Pancreas (tissue), 10 donors: ENCODE measurements around the gene MDM1. TPM values are rescaled to one million over a fixed set of nuclear protein-coding genes. Genes with fewer than 3 reads are reported as not detected.

Experiments used
- ATAC-seq, 4 donors: fragments of 200-7000 bp; cut with Tn5 transposase; one replicate each; pipeline versions ENCODE4 v1.8.0 to v1.9.1; 2020; ENCODE audit warnings: mild to moderate bottlenecking in 4 of 4, moderate library complexity in 4 of 4
- DNase-seq, 6 donors: peaks; one replicate each; pipeline ENCODE4 v3.0.0-alpha.2; 2020
- FAIRE-seq: peaks from 2 replicates; lab custom pipeline; 2012; peaks lifted over from hg19 to GRCh38; lab: Jason Lieb, UNC
- H3K27ac ChIP-seq, 4 donors: fragments of 200-600 bp; sonication (generic); 1 replicate in 3 of 4; 2 replicates in 1 of 4; pipeline versions ENCODE4 v1.5.0 to v1.8.0; 2020
- H3K27me3 ChIP-seq, 4 donors: fragments of 200-600 bp; one replicate each; pipeline ENCODE4 v1.8.0; 2021
- H3K36me3 ChIP-seq, 3 donors: fragments of 200-600 bp; sonication (generic) in 1 of 3; one replicate each; pipeline versions ENCODE4 v1.5.0 to v1.8.0; 2020 to 2021
- H3K4me1 ChIP-seq, 3 donors: fragments of 200-600 bp; one replicate each; pipeline ENCODE4 v1.8.0; 2021
- H3K4me3 ChIP-seq, 4 donors: fragments of 200-600 bp; sonication (generic) in 2 of 4; one replicate each; pipeline versions ENCODE4 v1.5.0 to v1.8.0; 2020 to 2021
- H3K9me3 ChIP-seq, 4 donors: fragments of 200-600 bp; one replicate each; pipeline ENCODE4 v1.8.0; 2021
- WGBS, 2 donors: extraction: QIAGEN DNeasy Blood & Tissue Kit; methylation state at CpG; one replicate each; pipeline ENCODE4 v1.1.7; 2013; 5-methylcytosine and 5-hydroxymethylcytosine counted together
- intact Hi-C, 3 donors: fragments of 100-400 bp; cut with DNase I; formaldehyde crosslinking; loops; one replicate each; pipeline versions ENCODE4 v1.11.1 to v1.14.2; 2022
- polyA plus RNA-seq, 2 donors: library from polyadenylated mRNA; stranded (reverse); fragments of 200-250 nt; gene quantifications; one replicate each; pipeline ENCODE4 v1.2.3, GENCODE V29; 2013
- total RNA-seq, 6 donors: library from RNA; stranded (reverse); fragmentation: NEBNext Ultra II Directional in 4 of 6; extraction: Animal tissue kit (Norgen Biotek cat#: 25700) in 4 of 6; gene quantifications; one replicate each; pipeline versions ENCODE4 v1.2.1 to v1.2.4, GENCODE V29; 2021 to 2023
- TF ChIP-seq, protein P1 (sequence below), 4 donors: fragments of 200-600 bp; sonication (generic) in 3 of 4; IDR thresholded peaks; one replicate each; pipeline versions ENCODE4 v1.5.0 to v1.8.0; 2021; ENCODE audit warnings: antibody characterized with exemption in 4 of 4
- donor health status: healthy with polysubstance abuse.
- donor health status: DM: no; HTN: no; CAD: no; lungs with moderate emphysema.
- donor health status: DM: no; HTN: no; CAD: no.
- donor health status: control.
- donor health status: control.
- donor health status: Bipolar disorder and iron deficiency.
- donor health status: DM: yes; HTN: yes; CAD: no.
- donor health status: DM: no; HTN: no; CAD: no.
- donor health status: DM: no; HTN: no; CAD: no.
- donor health status: DM: yes; HTN: yes; CAD: no.

The MDM1 gene
- total and polyA plus RNA-seq, 8 donors, result 3.4 to 10.4 (median 5.2) TPM

DNA sequence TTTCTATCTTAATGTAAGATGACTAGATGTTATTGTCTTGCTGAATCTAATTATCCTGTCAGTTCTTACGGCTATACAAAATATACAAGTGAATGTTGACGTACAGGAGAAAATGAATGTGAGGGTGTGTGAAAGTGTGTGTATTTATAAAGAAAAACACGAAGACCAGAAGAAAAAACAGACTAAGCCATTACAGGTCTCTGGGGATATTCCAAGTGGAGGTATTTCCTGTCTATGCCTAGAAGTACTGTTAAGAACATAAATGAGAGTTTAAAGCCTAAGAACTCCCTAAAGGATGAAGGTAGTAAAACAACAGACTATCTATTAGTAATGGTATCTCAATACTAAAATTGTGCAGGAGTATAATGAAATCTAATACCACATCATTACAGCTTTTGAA is 7.6 kb downstream of the MDM1 start:
- FAIRE-seq (no peak), ATAC-seq (no peak), DNase-seq (no peak)
- no peak overlapping the region for H3K27ac ChIP-seq
- TF ChIP-seq, protein P1, sequence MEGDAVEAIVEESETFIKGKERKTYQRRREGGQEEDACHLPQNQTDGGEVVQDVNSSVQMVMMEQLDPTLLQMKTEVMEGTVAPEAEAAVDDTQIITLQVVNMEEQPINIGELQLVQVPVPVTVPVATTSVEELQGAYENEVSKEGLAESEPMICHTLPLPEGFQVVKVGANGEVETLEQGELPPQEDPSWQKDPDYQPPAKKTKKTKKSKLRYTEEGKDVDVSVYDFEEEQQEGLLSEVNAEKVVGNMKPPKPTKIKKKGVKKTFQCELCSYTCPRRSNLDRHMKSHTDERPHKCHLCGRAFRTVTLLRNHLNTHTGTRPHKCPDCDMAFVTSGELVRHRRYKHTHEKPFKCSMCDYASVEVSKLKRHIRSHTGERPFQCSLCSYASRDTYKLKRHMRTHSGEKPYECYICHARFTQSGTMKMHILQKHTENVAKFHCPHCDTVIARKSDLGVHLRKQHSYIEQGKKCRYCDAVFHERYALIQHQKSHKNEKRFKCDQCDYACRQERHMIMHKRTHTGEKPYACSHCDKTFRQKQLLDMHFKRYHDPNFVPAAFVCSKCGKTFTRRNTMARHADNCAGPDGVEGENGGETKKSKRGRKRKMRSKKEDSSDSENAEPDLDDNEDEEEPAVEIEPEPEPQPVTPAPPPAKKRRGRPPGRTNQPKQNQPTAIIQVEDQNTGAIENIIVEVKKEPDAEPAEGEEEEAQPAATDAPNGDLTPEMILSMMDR (IDR thresholded peaks at IDR 0.05), result no peak
- 80 to 89% methylated on average over 3 of the region's 3 CpGs for WGBS, 2 donors
- H3K4me3 ChIP-seq, result no peak overlapping the region
- H3K9me3 ChIP-seq, result no peaks in the 10 kb centered on the region
- intact Hi-C loops, result no loop called here
- H3K36me3 ChIP-seq, result peaks cover 0 to 6% (median 0%) of the 10 kb centered on the region in 3 donors
- H3K4me1 ChIP-seq, result no peaks in the 10 kb centered on the region
- no peaks in the 10 kb centered on the region for H3K27me3 ChIP-seq

DNA sequence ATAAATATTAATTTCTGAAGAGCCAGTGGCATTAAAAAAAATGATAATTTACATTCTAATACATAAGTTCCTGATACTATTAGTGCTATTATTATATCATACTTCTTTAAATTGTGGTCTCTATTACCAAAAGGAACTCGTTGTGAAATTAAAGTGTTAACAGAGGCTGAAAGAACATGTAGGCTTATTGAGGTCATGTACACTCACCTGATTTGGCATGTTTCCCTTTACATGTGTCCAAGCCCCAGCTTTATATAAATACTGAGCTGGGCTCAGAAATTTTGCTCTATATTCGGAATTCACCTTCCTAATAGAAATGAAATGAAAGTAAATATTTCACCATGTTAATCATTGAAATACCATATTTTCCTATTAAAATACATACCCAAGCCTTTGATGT is 11.0 kb downstream of the MDM1 start:
- intact Hi-C loops, result no loop called here
- TF ChIP-seq, protein P1 (IDR thresholded peaks at IDR 0.05), result no peak
- FAIRE-seq (no peak), ATAC-seq (peak; percentile 57 to 82 (median 72)), DNase-seq (no peak)
- Histone ChIP-seq H3K27me3 (no peaks in the 10 kb centered on the region), H3K9me3 (no peaks in the 10 kb centered on the region), H3K4me1 (no peaks in the 10 kb centered on the region), H3K27ac (no peak overlapping the region), H3K4me3 (no peak overlapping the region), H3K36me3 (no peaks in the 10 kb centered on the region)
- WGBS, 2 donors, result 35 to 40% methylated on average over 2 of the region's 2 CpGs

DNA sequence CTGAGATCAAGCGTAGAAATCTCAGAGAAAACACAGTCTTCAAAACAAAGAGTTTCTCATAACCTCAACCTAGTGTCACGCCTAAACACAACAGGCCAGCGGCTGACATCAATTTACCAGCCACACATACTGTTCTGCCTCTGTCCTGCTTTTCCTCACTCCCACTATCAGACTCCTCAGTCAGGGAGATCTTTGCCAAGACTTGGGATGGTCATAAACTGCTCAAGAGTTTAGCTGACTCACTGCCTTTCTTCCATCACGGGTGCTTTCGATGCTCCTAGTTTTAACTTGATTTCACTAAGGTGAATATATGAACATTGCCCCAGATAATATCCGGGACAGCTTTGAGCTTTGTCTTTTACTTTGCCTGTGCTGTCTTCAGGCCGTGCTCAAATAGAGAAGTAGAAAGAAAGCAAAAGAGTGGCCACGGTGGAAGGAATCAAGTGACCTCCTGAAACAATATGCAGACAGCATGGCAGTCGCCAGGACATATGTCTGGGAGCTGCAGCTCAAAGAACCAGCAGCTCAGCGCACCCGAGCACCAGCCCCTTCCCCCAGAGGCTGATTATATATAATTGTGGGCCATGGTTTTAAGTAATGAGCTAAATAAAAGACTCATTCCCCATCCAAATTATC is 12.1 kb downstream of the MDM1 start:
- TF ChIP-seq, protein P1 (IDR thresholded peaks at IDR 0.05), result no peak
- H3K9me3 ChIP-seq, result no peaks in the 10 kb centered on the region
- 78 to 85% methylated on average over 11 of the region's 11 CpGs for WGBS, 2 donors
- intact Hi-C loops, result loop anchor here in 2 of 3 donors (5.0 to 10.0 kb wide), 2 partner anchors 95 to 98 kb away; partner anchors contain the start of gene IL26 (in 1 of the 2)
- H3K27me3 ChIP-seq, result no peaks in the 10 kb centered on the region
- no peaks in the 10 kb centered on the region for H3K4me1 ChIP-seq
- FAIRE-seq, result no peak
- no peak for DNase-seq
- peaks cover 0 to 1% (median 0%) of the 10 kb centered on the region in 3 donors for H3K36me3 ChIP-seq
- H3K4me3 ChIP-seq, result no peak overlapping the region
- ATAC-seq, result peak in 3 of 4 donors; percentile 31 to 48 (median 40)
- no peak overlapping the region for H3K27ac ChIP-seq

DNA sequence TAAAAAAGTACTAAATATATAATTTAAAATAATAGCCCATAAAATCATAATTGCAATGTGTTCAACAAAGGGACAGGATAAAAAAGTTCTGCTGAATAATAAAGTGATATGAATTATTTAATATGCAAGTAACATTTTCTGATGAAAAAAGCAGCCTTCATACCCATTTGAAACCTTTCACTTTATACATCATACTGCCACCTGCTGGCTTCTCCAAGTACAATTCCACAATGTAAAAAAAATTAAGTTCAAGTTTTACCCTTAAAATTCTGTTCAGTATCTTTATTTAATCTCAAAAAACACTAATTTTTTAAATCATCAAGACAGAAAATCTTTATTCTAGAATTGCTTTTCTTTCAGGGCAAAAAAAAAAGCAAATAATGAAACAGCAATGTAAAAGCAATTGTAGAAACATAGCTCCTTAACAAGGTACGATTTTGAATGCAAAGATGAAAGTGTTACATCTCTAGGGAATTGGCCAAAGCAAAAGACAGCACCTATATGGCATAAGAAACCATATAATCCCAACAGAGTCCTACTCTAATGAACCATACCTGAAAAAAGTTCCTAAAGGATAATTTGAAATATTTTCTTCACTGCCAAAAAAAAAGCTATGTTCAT is 15.0 kb downstream of the MDM1 start:
- 93% methylated on average over 1 of the region's 1 CpG for whole genome bisulfite sequencing, 2 donors
- TF ChIP-seq, protein P1 (IDR thresholded peaks at IDR 0.05), result peak; percentile 36 to 76 (median 56)
- FAIRE-seq (peak; percentile 98), ATAC-seq (peak in 3 of 4 donors; percentile 44 to 64 (median 63)), DNase-seq (peak in 1 of 6 donors; percentile 38)
- H3K27me3 ChIP-seq, result no peaks in the 10 kb centered on the region
- H3K9me3 ChIP-seq, result no peaks in the 10 kb centered on the region
- no peak overlapping the region for H3K27ac ChIP-seq
- H3K4me3 ChIP-seq, result no peak overlapping the region
- peaks cover 0 to 14% (median 0%) of the 10 kb centered on the region in 3 donors for H3K36me3 ChIP-seq
- no peaks in the 10 kb centered on the region for H3K4me1 ChIP-seq
- intact Hi-C loops, result loop anchor here in 2 of 3 donors (5.0 to 10.0 kb wide), 2 partner anchors 92 to 95 kb away; partner anchors contain the start of gene IL26 (in 1 of the 2)
